ENCODE results near the gene DNAJB8. TPM values are rescaled to one million over a fixed set of nuclear protein-coding genes. Genes with fewer than 3 reads are reported as not detected.

Gene DNAJB8
- polyA plus RNA-seq, 2 of the 4 experiments (the other 2 are of a cell fraction) = not detected

DNA sequence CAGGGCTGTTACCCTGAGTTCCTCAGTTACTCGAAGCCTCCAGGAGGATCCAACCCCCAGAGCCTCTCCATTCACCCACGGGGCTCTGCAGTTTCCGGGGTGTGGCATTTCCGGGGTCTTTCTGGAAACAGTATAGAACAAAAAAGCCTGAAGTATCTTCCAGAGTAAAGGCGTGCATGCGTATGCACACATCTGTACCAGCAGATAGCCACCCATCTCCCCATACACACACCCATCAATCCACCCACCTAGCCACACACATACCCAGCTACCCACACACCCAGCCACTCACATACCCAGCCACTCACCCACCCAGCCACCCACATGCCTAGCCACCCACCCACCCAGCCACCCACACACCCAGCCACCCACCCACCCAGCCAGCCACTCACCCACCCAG lies 2.9 kb upstream of the DNAJB8 start:
- FAIRE-seq = no peak
- H3K4me2 ChIP-seq = no peak overlapping the region
- no peak for ATAC-seq
- H3K27ac ChIP-seq = no peak overlapping the region
- no peaks in the 10 kb centered on the region for H3K9me3 ChIP-seq
- TF ChIP-seq MYC (IDR thresholded peaks at IDR 0.05; ENCODE audit: borderline replicate concordance, low read length) = no peak
- TF ChIP-seq, protein P1, sequence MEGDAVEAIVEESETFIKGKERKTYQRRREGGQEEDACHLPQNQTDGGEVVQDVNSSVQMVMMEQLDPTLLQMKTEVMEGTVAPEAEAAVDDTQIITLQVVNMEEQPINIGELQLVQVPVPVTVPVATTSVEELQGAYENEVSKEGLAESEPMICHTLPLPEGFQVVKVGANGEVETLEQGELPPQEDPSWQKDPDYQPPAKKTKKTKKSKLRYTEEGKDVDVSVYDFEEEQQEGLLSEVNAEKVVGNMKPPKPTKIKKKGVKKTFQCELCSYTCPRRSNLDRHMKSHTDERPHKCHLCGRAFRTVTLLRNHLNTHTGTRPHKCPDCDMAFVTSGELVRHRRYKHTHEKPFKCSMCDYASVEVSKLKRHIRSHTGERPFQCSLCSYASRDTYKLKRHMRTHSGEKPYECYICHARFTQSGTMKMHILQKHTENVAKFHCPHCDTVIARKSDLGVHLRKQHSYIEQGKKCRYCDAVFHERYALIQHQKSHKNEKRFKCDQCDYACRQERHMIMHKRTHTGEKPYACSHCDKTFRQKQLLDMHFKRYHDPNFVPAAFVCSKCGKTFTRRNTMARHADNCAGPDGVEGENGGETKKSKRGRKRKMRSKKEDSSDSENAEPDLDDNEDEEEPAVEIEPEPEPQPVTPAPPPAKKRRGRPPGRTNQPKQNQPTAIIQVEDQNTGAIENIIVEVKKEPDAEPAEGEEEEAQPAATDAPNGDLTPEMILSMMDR (IDR thresholded peaks at IDR 0.05) = no peak
- TF ChIP-seq GATA3 (IDR thresholded peaks at IDR 0.05; ENCODE audit: borderline replicate concordance) = no peak
- TF ChIP-seq, protein P2, sequence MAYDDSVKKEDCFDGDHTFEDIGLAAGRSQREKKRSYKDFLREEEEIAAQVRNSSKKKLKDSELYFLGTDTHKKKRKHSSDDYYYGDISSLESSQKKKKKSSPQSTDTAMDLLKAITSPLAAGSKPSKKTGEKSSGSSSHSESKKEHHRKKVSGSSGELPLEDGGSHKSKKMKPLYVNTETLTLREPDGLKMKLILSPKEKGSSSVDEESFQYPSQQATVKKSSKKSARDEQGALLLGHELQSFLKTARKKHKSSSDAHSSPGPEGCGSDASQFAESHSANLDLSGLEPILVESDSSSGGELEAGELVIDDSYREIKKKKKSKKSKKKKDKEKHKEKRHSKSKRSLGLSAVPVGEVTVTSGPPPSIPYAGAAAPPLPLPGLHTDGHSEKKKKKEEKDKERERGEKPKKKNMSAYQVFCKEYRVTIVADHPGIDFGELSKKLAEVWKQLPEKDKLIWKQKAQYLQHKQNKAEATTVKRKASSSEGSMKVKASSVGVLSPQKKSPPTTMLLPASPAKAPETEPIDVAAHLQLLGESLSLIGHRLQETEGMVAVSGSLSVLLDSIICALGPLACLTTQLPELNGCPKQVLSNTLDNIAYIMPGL (CRISPR knock-in tag; IDR thresholded peaks at IDR 0.05; ENCODE audit: borderline replicate concordance) = no peak
- TF ChIP-seq JUNB (IDR thresholded peaks at IDR 0.05) = no peak
- TF ChIP-seq, protein P3, sequence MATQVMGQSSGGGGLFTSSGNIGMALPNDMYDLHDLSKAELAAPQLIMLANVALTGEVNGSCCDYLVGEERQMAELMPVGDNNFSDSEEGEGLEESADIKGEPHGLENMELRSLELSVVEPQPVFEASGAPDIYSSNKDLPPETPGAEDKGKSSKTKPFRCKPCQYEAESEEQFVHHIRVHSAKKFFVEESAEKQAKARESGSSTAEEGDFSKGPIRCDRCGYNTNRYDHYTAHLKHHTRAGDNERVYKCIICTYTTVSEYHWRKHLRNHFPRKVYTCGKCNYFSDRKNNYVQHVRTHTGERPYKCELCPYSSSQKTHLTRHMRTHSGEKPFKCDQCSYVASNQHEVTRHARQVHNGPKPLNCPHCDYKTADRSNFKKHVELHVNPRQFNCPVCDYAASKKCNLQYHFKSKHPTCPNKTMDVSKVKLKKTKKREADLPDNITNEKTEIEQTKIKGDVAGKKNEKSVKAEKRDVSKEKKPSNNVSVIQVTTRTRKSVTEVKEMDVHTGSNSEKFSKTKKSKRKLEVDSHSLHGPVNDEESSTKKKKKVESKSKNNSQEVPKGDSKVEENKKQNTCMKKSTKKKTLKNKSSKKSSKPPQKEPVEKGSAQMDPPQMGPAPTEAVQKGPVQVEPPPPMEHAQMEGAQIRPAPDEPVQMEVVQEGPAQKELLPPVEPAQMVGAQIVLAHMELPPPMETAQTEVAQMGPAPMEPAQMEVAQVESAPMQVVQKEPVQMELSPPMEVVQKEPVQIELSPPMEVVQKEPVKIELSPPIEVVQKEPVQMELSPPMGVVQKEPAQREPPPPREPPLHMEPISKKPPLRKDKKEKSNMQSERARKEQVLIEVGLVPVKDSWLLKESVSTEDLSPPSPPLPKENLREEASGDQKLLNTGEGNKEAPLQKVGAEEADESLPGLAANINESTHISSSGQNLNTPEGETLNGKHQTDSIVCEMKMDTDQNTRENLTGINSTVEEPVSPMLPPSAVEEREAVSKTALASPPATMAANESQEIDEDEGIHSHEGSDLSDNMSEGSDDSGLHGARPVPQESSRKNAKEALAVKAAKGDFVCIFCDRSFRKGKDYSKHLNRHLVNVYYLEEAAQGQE (IDR thresholded peaks at IDR 0.05) = no peak
- TF ChIP-seq FOSB (CRISPR knock-in tag; IDR thresholded peaks at IDR 0.05) = no peak
- TF ChIP-seq SMC3 (IDR thresholded peaks at IDR 0.05) = no peak
- TF ChIP-seq HOXB13 (CRISPR knock-in tag; IDR thresholded peaks at IDR 0.05; ENCODE audit: low read depth) = no peak
- TF ChIP-seq, protein P4, sequence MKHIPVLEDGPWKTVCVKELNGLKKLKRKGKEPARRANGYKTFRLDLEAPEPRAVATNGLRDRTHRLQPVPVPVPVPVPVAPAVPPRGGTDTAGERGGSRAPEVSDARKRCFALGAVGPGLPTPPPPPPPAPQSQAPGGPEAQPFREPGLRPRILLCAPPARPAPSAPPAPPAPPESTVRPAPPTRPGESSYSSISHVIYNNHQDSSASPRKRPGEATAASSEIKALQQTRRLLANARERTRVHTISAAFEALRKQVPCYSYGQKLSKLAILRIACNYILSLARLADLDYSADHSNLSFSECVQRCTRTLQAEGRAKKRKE (CRISPR knock-in tag; IDR thresholded peaks at IDR 0.05; ENCODE audit: low read depth) = no peak
- TF ChIP-seq NFE2L2 (conservative IDR thresholded peaks at IDR 0.05; ENCODE audit: low read length) = no peak
- TF ChIP-seq, protein P5, sequence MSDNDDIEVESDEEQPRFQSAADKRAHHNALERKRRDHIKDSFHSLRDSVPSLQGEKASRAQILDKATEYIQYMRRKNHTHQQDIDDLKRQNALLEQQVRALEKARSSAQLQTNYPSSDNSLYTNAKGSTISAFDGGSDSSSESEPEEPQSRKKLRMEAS (IDR thresholded peaks at IDR 0.05) = no peak
- no peak for TF ChIP-seq HOXA7 (CRISPR knock-in tag; IDR thresholded peaks at IDR 0.05)
- no peak for TF ChIP-seq TFCP2L1 (CRISPR knock-in tag; IDR thresholded peaks at IDR 0.05)
- no peak for TF ChIP-seq FOXS1 (CRISPR knock-in tag; IDR thresholded peaks at IDR 0.05)
- TF ChIP-seq, protein P6, sequence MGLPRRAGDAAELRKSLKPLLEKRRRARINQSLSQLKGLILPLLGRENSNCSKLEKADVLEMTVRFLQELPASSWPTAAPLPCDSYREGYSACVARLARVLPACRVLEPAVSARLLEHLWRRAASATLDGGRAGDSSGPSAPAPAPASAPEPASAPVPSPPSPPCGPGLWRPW (IDR thresholded peaks at IDR 0.05) = no peak
- no peak for TF ChIP-seq CBX2 (IDR thresholded peaks at IDR 0.05; ENCODE audit: borderline replicate concordance, low read depth)
- H3K4me1 ChIP-seq = no peaks in the 10 kb centered on the region
- no peak for DNase-seq (ENCODE audit: low read depth in 1 of 2, low spot score in 1 of 2)
- 33% methylated on average over 6 of the region's 6 CpGs for WGBS (ENCODE audit: missing lambda C conversion rate)
- POLR2A ChIA-PET = no interaction called here
- CTCF ChIA-PET = no interaction called here
- H3K4me3 ChIP-seq = no peak overlapping the region

DNA sequence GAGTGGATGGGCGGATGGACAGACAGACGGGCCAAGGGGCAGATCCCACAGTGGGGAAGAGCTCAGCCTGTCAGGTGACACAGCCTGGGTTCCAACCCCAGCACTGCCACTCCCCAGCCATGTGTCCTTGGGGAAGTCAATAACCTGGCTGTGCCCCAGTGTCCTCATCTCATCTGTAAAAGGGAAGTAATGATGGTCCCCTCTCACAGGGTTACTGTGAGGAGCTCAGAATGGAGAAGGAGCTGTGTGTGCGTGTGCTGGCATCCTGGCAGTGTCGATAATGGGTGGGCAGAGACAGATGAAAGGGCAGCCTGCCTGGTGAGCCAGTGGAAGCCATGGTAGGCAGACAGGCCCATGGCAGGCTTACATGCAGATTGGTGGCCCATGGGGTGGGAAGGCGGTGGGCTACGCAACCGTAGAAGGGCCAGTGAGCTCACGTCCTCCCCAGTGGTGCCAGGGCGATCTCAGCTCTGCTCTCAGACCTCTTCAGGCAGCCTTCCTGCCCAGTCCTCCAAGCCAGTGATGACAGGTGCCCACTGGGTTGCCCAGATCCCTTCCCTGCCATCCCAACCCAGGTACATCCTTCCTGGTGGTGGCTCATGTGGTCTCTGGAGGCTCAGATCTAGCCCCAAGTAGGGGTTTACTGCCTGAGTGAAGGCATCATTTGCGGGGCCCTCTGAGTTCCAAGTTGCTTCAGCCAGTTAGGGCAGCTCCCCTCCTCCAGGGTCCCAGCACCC lies 2.3 kb upstream of the DNAJB8 start:
- no peak for ATAC-seq
- CTCF ChIA-PET = no interaction called here
- Histone ChIP-seq H3K9me3 (no peaks in the 10 kb centered on the region), H3K27ac (no peak overlapping the region), H3K4me1 (no peaks in the 10 kb centered on the region), H3K4me2 (no peak overlapping the region), H3K4me3 (no peak overlapping the region)
- no peak for DNase-seq (ENCODE audit: low read depth in 1 of 2, low spot score in 1 of 2)
- POLR2A ChIA-PET = no interaction called here
- no peak for TF ChIP-seq RNF2 (IDR thresholded peaks at IDR 0.05; ENCODE audit: borderline replicate concordance, low read depth)
- TF ChIP-seq, protein P7, sequence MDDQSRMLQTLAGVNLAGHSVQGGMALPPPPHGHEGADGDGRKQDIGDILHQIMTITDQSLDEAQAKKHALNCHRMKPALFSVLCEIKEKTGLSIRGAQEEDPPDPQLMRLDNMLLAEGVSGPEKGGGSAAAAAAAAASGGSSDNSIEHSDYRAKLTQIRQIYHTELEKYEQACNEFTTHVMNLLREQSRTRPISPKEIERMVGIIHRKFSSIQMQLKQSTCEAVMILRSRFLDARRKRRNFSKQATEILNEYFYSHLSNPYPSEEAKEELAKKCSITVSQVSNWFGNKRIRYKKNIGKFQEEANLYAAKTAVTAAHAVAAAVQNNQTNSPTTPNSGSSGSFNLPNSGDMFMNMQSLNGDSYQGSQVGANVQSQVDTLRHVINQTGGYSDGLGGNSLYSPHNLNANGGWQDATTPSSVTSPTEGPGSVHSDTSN (IDR thresholded peaks at IDR 0.05) = no peak
- TF ChIP-seq, protein P6 (IDR thresholded peaks at IDR 0.05) = no peak
- 81% methylated on average over 8 of the region's 10 CpGs for WGBS (ENCODE audit: missing lambda C conversion rate)
- no peak for FAIRE-seq

All from A549 (cell line).